Activated naive CD4-positive, alpha-beta T cell treated with anti-CD3 and anti-CD28 coated beads for 36 hours (primary cell): ENCODE measurements around the gene ANKRD44. TPM values are rescaled to one million over a fixed set of nuclear protein-coding genes. Genes with fewer than 3 reads are reported as not detected.

Experiments
- CTCF ChIA-PET: fragments of 350-600 bp; sonication (Branson Sonifier 250); formaldehyde crosslinking; loops from one replicate; lab custom pipeline; 2021; ENCODE audit warnings: antibody characterized with exemption; lab: Charles Lee
- DNase-seq: peaks from one replicate; pipeline ENCODE4 v3.0.0-alpha.2; 2020
- H3K27ac Mint-ChIP-seq: one replicate; pipeline ENCODE4 v1.8.0; 2021; ENCODE audit warnings: mild to moderate bottlenecking, mixed read lengths
- H3K27me3 Mint-ChIP-seq: one replicate; pipeline ENCODE4 v1.8.0; 2021; ENCODE audit warnings: low read depth, mixed read lengths
- H3K36me3 Mint-ChIP-seq: one replicate; pipeline ENCODE4 v1.8.0; 2021; ENCODE audit warnings: low read depth, mixed read lengths
- H3K4me1 Mint-ChIP-seq: one replicate; pipeline ENCODE4 v1.8.0; 2021; ENCODE audit warnings: low read depth, mixed read lengths
- H3K4me3 Mint-ChIP-seq: one replicate; pipeline ENCODE4 v1.8.0; 2021; ENCODE audit warnings: mild to moderate bottlenecking, moderate library complexity, mixed read lengths
- H3K9me3 Mint-ChIP-seq: one replicate; pipeline ENCODE4 v1.8.0; 2021; ENCODE audit warnings: mixed read lengths
- intact Hi-C: fragments of 100-400 bp; cut with micrococcal nuclease; formaldehyde crosslinking; loops from one replicate; pipeline ENCODE4 v1.15.1; 2023
- total RNA-seq, 2 experiments: library from RNA; stranded (reverse); gene quantifications; one replicate each; pipeline ENCODE4 v1.2.3, GENCODE V29; 2021

The ANKRD44 gene
- total RNA-seq, 2 experiments from 2014 or later = 87.8 to 101 TPM

GRCh38 chr2:197137231-197137630, 173.3 kb downstream of the ANKRD44 start:
- Mint-ChIP-seq H3K9me3 (no peaks in the 10 kb centered on the region), H3K4me1 (peaks cover 85% of the 10 kb centered on the region), H3K36me3 (peaks cover 16% of the 10 kb centered on the region), H3K27ac (peak overlapping the region; percentile 73), H3K4me3 (no peak overlapping the region), H3K27me3 (no peaks in the 10 kb centered on the region)
- intact Hi-C loops = loop anchor here (1.0 kb wide), 1 partner anchor 8 kb away; no protein-coding TSS in a partner anchor
- DNase-seq = peak; percentile 55
- CTCF ChIA-PET = interaction anchor here (0.8 to 4.0 kb wide), 11 partner anchors 12 to 190 kb away, joined by 3 to 25 read pairs (median 5); no protein-coding TSS in a partner anchor

GRCh38 chr2:197136452-197136851, 174.1 kb downstream of the ANKRD44 start:
- peaks cover 16% of the 10 kb centered on the region for H3K36me3 Mint-ChIP-seq
- CTCF ChIA-PET = interaction anchor here (0.6 to 4.0 kb wide), 9 partner anchors 16 to 219 kb away, joined by 3 to 25 read pairs (median 4); no protein-coding TSS in a partner anchor

GRCh38 chr2:197135806-197136205, 174.8 kb downstream of the ANKRD44 start:
- H3K9me3 Mint-ChIP-seq = no peaks in the 10 kb centered on the region
- no peak overlapping the region for H3K4me3 Mint-ChIP-seq
- H3K36me3 Mint-ChIP-seq = peaks cover 16% of the 10 kb centered on the region
- CTCF ChIA-PET = interaction anchor here (0.6 to 4.0 kb wide), 4 partner anchors 17 to 220 kb away, joined by 3 to 25 read pairs (median 8); no protein-coding TSS in a partner anchor
- no peak for DNase-seq
- H3K27ac Mint-ChIP-seq = peak overlapping the region; percentile 27
- no peaks in the 10 kb centered on the region for H3K27me3 Mint-ChIP-seq
- H3K4me1 Mint-ChIP-seq = peaks cover 89% of the 10 kb centered on the region
- intact Hi-C loops = no loop called here

More at GRCh38 chr2:197136452-197136851, 174.1 kb downstream of the ANKRD44 start:
- peaks cover 86% of the 10 kb centered on the region for H3K4me1 Mint-ChIP-seq
- no peak overlapping the region for H3K4me3 Mint-ChIP-seq
- H3K27ac Mint-ChIP-seq = peak overlapping the region; percentile 73
- intact Hi-C loops = no loop called here
- H3K9me3 Mint-ChIP-seq = no peaks in the 10 kb centered on the region
- H3K27me3 Mint-ChIP-seq = no peaks in the 10 kb centered on the region
- no peak for DNase-seq

GRCh38 chr2:197134206-197134605, 176.4 kb downstream of the ANKRD44 start:
- H3K27ac Mint-ChIP-seq = peak overlapping the region; percentile 33
- no peak for DNase-seq
- H3K4me1 Mint-ChIP-seq = peaks cover 94% of the 10 kb centered on the region
- CTCF ChIA-PET = interaction anchor here (0.6 to 4.0 kb wide), 6 partner anchors 10 to 201 kb away, joined by 3 to 25 read pairs (median 4); no protein-coding TSS in a partner anchor
- H3K4me3 Mint-ChIP-seq = no peak overlapping the region
- intact Hi-C loops = loop anchor here (5.0 kb wide), 1 partner anchor 33 kb away; no protein-coding TSS in a partner anchor
- no peaks in the 10 kb centered on the region for H3K9me3 Mint-ChIP-seq
- no peaks in the 10 kb centered on the region for H3K27me3 Mint-ChIP-seq
- H3K36me3 Mint-ChIP-seq = peaks cover 16% of the 10 kb centered on the region

GRCh38 chr2:197131558-197131855, 179.1 kb downstream of the ANKRD44 start:
- CTCF ChIA-PET = interaction anchor here (0.5 to 1.6 kb wide), 3 partner anchors 10 to 62 kb away, joined by 3 to 6 read pairs (median 6); no protein-coding TSS in a partner anchor
- Mint-ChIP-seq H3K4me1 (peaks cover 81% of the 10 kb centered on the region), H3K9me3 (no peaks in the 10 kb centered on the region), H3K36me3 (peaks cover 26% of the 10 kb centered on the region), H3K4me3 (no peak overlapping the region), H3K27ac (peak overlapping the region; percentile 73), H3K27me3 (no peaks in the 10 kb centered on the region)
- no peak for DNase-seq
- intact Hi-C loops = loop anchor here (5.0 kb wide), 1 partner anchor 36 kb away; no protein-coding TSS in a partner anchor

GRCh38 chr2:197130318-197130717, 180.3 kb downstream of the ANKRD44 start:
- Mint-ChIP-seq H3K9me3 (no peaks in the 10 kb centered on the region), H3K36me3 (peaks cover 17% of the 10 kb centered on the region), H3K4me3 (no peak overlapping the region), H3K27me3 (no peaks in the 10 kb centered on the region), H3K27ac (peak overlapping the region; percentile 76), H3K4me1 (peaks cover 73% of the 10 kb centered on the region)
- intact Hi-C loops = loop anchor here (1.0 to 5.0 kb wide), 2 partner anchors 8 to 37 kb away; no protein-coding TSS in a partner anchor
- CTCF ChIA-PET = interaction anchor here (1.4 kb wide), 1 partner anchor 17 kb away, joined by 5 read pairs; no protein-coding TSS in a partner anchor
- DNase-seq = no peak

GRCh38 chr2:197128897-197129296, 181.7 kb downstream of the ANKRD44 start:
- H3K27me3 Mint-ChIP-seq = no peaks in the 10 kb centered on the region
- intact Hi-C loops = no loop called here
- H3K9me3 Mint-ChIP-seq = no peaks in the 10 kb centered on the region
- no peak overlapping the region for H3K27ac Mint-ChIP-seq
- H3K4me1 Mint-ChIP-seq = peaks cover 64% of the 10 kb centered on the region
- CTCF ChIA-PET = interaction anchor here (2.6 to 3.6 kb wide), 2 partner anchors 15 to 40 kb away, joined by 12 to 21 read pairs; no protein-coding TSS in a partner anchor
- no peak overlapping the region for H3K4me3 Mint-ChIP-seq
- no peak for DNase-seq
- peaks cover 16% of the 10 kb centered on the region for H3K36me3 Mint-ChIP-seq

- H3K4me1 Mint-ChIP-seq = peaks cover 63% of the 10 kb centered on the region
- H3K9me3 Mint-ChIP-seq = no peaks in the 10 kb centered on the region
- H3K4me3 Mint-ChIP-seq = no peak overlapping the region
- H3K27me3 Mint-ChIP-seq = no peaks in the 10 kb centered on the region
- peaks cover 13% of the 10 kb centered on the region for H3K36me3 Mint-ChIP-seq
- no peak for DNase-seq
- no peak overlapping the region for H3K27ac Mint-ChIP-seq
- CTCF ChIA-PET = interaction anchor here (0.6 to 3.6 kb wide), 4 partner anchors 12 to 66 kb away, joined by 3 to 21 read pairs (median 8); no protein-coding TSS in a partner anchor
- intact Hi-C loops = no loop called here
Measured at GRCh38 chr2:197128126-197128525, 182.5 kb downstream of the ANKRD44 start.

GRCh38 chr2:197126630-197127352, 183.8 kb downstream of the ANKRD44 start:
- Mint-ChIP-seq H3K4me3 (no peak overlapping the region), H3K27me3 (no peaks in the 10 kb centered on the region), H3K27ac (peak overlapping the region; percentile 8), H3K36me3 (peaks cover 18% of the 10 kb centered on the region), H3K9me3 (no peaks in the 10 kb centered on the region), H3K4me1 (peaks cover 64% of the 10 kb centered on the region)
- CTCF ChIA-PET = interaction anchor here (0.6 to 3.6 kb wide), 8 partner anchors 13 to 832 kb away, joined by 3 to 21 read pairs (median 4); no protein-coding TSS in a partner anchor
- intact Hi-C loops = no loop called here
- DNase-seq = no peak

- CTCF ChIA-PET = interaction anchor here (1.5 kb wide), 1 partner anchor 11 kb away, joined by 4 read pairs; no protein-coding TSS in a partner anchor
- Mint-ChIP-seq H3K9me3 (no peaks in the 10 kb centered on the region), H3K4me3 (no peak overlapping the region), H3K27ac (no peak overlapping the region), H3K4me1 (peaks cover 56% of the 10 kb centered on the region), H3K27me3 (no peaks in the 10 kb centered on the region), H3K36me3 (peaks cover 29% of the 10 kb centered on the region)
- no peak for DNase-seq
- intact Hi-C loops = no loop called here
Measured at GRCh38 chr2:197124639-197125390, 185.8 kb downstream of the ANKRD44 start.

- no peak overlapping the region for H3K27ac Mint-ChIP-seq
Measured at GRCh38 chr2:197122821-197123220, 187.8 kb downstream of the ANKRD44 start.

More at GRCh38 chr2:197122821-197123220, 187.8 kb downstream of the ANKRD44 start:
- peaks cover 24% of the 10 kb centered on the region for H3K36me3 Mint-ChIP-seq
- DNase-seq = no peak
- H3K4me3 Mint-ChIP-seq = no peak overlapping the region
- intact Hi-C loops = loop anchor here (2.0 kb wide), 1 partner anchor 26 kb away; no protein-coding TSS in a partner anchor
- CTCF ChIA-PET = interaction anchor here (0.6 to 3.6 kb wide), 8 partner anchors 9 to 128 kb away, joined by 3 to 21 read pairs (median 3); no protein-coding TSS in a partner anchor
- no peaks in the 10 kb centered on the region for H3K9me3 Mint-ChIP-seq
- H3K4me1 Mint-ChIP-seq = peaks cover 40% of the 10 kb centered on the region
- H3K27me3 Mint-ChIP-seq = no peaks in the 10 kb centered on the region
